GM21526 (cell line): ENCODE measurements around the gene SOD2.
"Not testable (repeated sequence)": the region's sequence is repeated elsewhere in the genome, so short reads cannot be mapped to it uniquely, and the experiment has no call there.

Experiments
- ATAC-seq: cut with Tn5 transposase; IDR thresholded peaks from one replicate; pipeline ENCODE4 v1.9.1; 2021; ENCODE audit warnings: moderate library complexity; ENCODE audit not compliant: unreplicated experiment, low FRiP score

SOD2 gene

DNA sequence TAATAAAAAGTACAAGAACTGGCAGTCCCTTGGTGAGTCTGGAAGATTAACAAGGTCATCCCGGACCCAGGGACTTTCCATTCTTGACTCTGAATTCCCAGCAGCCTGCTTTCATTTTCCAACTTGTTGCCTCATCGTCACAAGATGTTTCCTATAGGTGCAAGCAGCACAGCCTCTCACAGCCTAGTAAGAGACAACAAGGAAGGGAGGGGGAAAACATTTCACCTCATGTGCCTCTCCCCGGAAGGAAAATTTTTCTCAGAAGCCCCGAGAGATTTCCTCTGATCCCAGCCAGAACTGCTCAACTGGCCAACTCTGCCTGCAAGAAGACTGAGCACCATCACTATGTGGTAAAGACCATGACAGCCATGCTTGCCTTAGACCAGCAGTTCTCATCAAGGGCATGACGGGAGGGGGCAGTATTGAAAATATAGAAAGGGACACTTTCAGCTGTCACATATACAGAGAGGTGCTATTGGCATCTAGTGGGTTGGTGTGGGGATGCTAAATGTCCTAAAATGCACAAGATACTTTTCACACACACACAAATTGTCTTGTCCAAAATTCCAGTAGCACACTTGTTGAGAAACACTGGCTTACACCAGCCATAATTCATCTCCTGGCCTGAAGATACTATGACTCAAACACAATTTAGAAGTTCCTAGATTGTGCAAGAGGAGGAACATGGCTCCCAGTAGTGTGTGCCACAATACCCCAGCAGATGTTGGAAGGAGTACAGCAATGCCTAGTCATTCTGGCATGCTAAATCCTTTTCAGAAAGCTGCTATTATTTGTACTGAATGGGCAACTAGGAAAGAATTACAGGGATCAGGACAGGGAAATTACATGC is 23.4 kb upstream of the SOD2 start:
- no peak for ATAC-seq

DNA sequence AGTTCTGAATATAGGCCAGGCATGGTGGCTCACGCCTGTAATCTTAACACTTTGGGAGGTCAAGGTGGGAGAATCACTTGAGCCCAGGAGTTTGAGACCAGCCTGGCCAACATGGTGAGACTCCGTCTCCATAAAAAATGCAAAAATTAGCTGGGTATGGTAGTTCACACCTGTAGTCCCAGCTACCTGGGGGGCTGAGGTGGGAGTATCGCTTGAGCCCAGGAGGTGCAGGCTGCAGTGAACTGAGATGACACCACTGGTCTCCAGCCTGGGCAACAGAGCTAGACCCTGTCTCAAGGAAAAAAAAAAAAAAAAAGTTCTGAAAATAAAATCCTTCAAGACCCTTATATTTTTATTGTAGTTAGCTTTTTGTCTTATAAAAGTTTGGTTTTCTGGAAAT is 22.6 kb upstream of the SOD2 start:
- ATAC-seq, result no peak

- no peak for ATAC-seq
Observed at GRCh38 chr6:159715166-159715565, 22.1 kb upstream of the SOD2 start.

DNA sequence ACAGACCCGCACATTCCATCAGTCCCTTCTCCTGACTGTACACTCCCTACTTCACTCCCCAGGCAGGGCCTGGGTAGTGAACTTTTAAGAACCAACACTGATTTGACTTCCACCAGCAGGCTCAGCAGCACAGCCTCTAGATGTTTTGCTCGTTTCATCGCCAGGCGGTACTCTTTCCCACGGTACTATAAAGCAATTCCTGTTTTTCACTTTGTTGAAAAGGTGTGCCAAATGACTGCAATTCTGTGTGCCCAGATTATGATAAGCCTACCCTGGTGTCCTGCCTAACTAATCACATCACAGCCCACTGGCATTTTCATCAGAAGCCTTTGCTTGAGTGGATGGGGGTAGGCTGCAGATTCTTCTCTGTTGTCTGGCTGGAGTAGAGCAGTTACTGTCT is 21.4 kb upstream of the SOD2 start:
- no peak for ATAC-seq

- ATAC-seq, result no peak
Observed at GRCh38 chr6:159713984-159714383, 20.9 kb upstream of the SOD2 start.

- ATAC-seq, result not testable (repeated sequence)
Observed at GRCh38 chr6:159712389-159712788, 19.3 kb upstream of the SOD2 start.

- not testable (repeated sequence) for ATAC-seq
Observed at GRCh38 chr6:159710603-159711002, 17.6 kb upstream of the SOD2 start.

GRCh38 chr6:159701413-159701999 is 8.5 kb upstream of the SOD2 start:
- no peak for ATAC-seq

GRCh38 chr6:159700970-159701369 is 7.9 kb upstream of the SOD2 start:
- ATAC-seq, result no peak

DNA sequence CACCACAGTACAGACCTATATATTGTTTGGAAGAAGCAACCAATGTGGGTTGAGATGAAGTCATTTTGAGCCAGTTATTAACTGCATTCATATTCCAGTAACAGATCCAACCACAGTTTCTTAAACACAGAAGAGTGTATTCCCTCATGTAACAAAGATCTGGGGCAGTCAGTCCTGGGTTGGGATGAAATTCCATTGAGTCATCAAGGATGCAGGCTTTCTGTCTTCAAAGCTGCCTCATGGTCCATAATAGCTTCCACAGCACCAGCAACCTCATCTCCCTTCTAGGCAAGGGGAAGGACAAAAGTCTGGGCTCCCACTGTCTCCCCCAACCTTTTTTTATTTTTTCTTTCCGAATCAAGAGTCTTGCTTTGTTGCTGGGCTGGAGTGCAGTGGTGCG is 2.9 kb upstream of the SOD2 start:
- no peak for ATAC-seq

GRCh38 chr6:159693894-159694545 is 979 bp upstream of the SOD2 start:
- no peak for ATAC-seq

GRCh38 chr6:159692303-159693127 is 526 bp downstream of the SOD2 start:
- peak; percentile 53 for ATAC-seq

DNA sequence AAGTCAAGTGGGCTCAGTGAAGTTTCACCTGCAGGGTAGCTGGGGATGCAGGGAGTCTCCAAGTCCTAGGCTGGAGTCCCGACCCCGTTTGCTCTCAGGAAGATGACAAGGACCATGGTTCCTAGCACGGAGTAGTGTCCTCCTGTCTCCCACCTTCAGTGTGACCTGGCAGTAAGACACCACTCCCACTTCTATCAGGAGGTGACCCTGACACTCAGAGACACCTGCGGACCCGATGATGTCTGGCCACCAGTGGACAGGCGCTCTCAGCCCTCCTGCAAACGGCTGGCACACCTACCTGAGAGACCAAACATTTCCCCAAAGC is 1.1 kb downstream of the SOD2 start:
- no peak for ATAC-seq

- no peak for ATAC-seq
Observed at GRCh38 chr6:159691133-159691962, 1.7 kb downstream of the SOD2 start.

GRCh38 chr6:159690135-159690534 is 2.9 kb downstream of the SOD2 start:
- not testable (repeated sequence) for ATAC-seq

DNA sequence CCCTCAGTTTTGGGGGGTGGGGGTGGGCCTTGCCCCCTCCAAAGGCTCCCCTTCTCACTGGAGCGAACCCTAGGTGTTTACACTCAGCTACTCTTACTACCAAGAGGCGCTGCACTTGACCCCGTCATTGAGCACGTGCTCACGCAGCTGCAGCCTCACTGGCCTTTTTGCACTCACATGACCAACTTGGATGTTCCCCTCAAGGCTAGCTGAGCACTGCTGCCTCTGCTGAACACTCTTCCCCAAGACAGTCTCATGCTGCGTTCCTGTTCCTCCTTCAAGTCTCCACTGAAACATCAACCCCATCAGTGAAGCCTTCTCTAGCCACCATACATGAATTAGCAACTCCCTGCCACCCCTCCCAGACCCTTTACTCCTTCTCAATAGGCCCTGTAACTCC is 4.0 kb downstream of the SOD2 start:
- ATAC-seq, result no peak

- ATAC-seq, result no peak
Observed at GRCh38 chr6:159688266-159688905, 4.7 kb downstream of the SOD2 start.

DNA sequence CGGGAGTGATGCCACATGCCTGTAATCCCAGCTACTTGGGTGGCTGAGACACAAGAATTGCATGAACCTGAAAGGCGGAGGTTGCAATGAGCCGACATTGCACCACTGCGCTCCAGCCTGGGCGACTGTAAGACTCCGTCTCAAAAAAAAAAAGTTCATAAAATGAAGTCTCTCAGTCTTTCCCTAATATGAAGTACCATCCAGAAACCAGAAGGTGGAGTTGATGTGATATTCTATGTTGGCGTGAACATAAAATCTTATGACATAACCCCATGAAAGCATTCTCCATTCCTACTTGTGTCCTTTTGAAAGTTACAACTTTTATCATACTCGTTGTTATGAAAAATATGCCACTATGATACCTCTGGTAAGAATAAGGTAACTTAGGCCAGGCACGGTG is 5.7 kb downstream of the SOD2 start:
- no peak for ATAC-seq

DNA sequence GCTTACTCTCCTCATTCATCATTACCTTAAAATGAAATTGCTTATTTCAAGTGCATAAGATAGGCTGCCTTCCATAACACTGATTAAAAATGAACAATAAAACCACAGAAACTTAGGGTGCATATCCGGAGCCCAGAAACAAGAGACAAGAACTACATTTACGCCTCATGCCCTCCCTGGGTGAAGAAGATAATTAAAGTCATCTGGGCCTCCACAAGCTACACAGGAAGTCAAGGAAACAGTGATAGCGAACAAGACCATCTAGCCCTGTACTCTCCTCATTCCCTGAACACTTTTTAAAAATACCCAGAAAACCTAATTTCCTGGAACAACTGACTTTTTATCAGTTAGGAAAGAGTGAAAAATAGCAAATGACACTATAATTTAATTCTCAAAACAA is 6.3 kb downstream of the SOD2 start:
- no peak for ATAC-seq

DNA sequence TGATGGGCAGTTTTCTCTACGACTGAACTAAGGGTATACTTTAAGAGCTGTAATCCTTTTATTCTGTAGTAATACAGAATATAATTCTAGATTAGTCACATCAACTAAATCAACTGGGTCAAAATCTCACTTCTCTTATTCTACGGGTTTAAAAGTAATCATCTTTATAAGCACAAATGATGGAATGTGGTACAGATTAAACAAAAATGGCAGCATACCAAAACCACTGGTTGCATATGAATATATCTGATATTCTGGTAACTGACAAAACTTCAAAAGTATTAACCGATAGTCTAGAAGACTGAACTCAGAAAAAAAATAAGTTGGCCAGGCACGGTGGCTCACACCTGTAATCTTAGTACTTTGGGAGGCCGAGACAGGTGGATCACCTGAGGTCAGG is 7.0 kb downstream of the SOD2 start:
- no peak for ATAC-seq
